NCI-H1092 (cell line): Measurements from ENCODE around the gene PPARD.
"Not testable (repeated sequence)": the region's sequence is repeated elsewhere in the genome, so short reads cannot be mapped to it uniquely, and the experiment has no call there.

Source experiments
- DNase-seq: peaks from one replicate; lab custom pipeline; 2025; lab: John Stamatoyannopoulos, UW

Gene PPARD

DNA sequence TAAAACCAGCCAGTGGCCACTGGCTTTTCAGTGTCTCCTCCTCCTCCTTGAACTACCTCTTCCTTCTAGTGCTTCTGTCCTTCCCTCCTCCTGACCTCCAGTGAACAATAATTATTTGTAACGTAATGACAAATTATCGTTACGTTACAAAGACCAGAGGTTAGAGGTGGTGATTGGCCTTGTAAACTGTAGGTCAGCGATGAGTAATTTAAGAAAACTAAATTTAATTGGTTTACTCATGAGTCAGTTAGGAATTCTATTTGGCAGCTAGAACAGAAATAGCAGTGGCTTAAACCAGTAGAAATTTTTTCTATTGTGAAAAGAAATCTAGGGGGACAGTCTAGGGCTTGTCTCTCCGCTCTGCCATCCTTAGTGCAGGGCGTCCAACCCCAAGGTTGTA, 38.8 kb downstream of the PPARD start:
- no peak for DNase-seq

DNA sequence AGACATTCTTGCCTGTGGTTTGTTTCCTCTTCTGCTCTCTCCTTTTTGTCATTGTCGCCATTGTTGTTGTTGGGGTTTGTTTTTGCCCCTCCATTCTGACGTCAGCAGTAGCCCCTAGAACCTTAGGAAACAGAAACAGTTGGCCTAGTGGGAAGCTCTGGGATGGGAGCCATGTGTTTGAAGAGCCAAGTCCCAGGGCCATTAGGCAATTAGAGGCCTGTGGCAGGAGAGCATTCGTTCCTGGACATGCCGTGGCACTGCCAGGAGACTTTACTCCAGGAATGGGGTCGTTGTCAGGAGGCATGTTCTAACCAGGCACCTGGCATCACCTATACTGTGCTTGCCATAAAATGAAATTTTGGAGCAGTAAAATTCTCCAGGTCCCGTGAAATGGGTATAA, 39.7 kb downstream of the PPARD start:
- no peak for DNase-seq

DNA sequence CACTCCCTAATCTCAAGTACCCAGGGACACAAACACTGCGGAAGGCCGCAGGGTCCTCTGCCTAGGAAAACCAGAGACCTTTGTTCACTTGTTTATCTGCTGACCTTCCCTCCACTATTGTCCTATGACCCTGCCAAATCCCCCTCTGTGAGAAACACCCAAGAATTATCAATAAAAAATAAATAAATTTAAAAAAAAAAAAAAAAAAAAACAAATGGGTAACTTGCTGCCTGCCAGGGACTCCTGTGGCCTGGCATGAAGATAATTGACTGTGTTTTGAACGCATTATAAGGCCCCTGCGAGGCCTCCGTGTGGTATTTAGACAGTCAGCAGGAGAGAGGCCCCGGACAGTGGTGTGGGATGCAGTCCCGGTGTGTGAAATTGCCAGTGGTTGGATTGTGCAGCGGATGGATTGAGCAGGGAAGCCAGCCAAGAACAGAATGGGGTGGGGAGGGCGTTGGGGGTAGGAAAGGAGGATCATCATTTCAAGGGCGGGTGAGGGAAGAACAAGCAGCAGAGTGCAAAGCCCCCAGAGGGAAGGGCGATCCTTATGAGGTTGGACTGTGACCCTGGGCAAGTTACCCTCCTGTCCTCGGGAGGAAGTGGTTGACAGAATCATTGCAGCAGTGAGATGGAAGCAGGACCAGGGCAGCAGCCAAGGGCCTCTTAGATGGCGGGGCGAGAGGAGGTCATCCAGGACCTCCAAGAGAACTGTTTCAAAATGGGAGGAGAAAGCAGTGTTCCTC, 43.3 kb downstream of the PPARD start:
- DNase-seq: no peak

DNA sequence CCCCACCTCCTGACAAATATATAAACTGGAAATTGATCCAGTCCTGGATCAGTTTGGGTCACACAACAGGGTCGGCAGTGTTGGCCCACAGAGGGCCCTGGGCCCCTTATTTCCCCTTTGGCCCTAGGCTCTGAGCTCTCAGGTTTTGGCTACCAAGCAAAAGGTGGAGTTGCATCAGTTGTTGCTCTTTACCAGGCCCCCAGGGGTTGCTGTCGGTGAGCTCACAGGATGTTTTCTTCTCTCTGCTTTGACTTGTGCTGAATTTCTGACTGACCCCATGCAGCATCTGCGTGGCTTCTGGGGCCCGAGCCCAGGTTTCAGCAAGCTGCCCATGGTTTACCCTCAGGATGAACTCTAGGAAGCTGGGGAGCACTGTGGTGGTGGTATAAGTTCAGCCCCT, 44.6 kb downstream of the PPARD start:
- DNase-seq: no peak

DNA sequence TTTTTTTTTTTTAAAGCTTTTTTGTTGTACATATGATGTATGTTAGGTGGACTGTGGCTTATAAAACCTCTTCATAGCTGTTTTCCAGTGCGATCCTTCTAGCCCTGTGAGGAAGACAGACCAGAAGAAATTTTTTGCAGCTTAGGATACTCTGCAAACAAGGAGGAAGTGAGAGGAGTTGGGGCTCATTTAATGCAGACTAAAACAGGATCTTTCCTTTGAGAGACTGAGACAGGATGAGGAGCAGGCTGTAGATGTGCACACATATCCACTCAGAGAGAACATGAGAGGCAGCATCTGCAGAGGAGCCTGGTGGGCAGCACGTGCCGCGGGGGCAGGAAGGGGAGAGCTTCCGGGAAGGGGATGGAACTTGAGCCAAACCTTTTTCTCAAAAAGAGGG, 45.7 kb downstream of the PPARD start:
- DNase-seq: no peak

DNA sequence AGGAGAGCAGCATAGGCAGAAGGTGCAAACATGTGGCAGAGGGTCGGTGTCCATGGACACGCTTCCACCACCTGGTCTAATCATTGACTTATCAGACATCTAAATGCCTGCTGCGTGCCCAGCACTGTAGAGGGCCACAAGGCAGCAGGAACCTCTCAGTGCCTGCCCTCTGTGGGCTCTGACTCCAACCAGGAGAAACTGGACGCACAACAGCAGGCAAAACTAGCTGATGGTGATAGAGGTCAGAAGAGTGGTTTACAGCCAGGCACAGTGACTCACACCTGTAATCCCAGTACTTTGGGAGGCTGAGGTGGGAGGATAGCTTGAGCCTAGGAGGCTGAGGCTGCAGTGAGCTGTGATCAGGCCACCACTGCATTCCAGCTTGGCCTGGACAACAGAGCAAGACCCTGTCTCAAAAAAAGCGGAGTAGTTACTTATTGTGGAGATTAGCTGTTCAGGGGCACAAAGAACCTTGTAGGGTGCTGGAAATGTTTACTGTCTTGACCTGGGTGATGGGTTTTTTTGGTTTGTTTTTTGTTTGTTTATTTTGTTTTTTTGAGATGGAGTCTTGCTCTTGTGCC, 46.5 kb downstream of the PPARD start:
- DNase-seq: no peak

DNA sequence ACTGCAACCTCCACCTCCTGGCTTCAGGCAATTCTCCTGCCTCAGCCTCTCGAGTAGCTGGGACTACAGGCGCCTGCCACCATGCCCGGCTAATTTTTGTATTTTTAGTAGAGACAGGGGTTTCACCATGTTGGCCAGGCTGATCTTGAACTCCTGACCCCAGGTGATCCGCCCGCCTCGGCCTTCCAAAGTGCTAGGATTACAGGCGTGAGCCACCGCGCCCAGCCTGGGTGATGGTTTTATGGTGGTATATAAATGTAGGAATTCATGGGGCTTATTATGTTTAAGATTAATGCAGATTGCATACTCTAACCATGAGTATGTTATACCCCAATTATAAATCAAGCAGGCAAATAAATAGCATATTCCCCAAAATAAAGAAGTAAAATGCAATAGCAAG, 47.0 kb downstream of the PPARD start:
- not testable (repeated sequence) for DNase-seq

DNA sequence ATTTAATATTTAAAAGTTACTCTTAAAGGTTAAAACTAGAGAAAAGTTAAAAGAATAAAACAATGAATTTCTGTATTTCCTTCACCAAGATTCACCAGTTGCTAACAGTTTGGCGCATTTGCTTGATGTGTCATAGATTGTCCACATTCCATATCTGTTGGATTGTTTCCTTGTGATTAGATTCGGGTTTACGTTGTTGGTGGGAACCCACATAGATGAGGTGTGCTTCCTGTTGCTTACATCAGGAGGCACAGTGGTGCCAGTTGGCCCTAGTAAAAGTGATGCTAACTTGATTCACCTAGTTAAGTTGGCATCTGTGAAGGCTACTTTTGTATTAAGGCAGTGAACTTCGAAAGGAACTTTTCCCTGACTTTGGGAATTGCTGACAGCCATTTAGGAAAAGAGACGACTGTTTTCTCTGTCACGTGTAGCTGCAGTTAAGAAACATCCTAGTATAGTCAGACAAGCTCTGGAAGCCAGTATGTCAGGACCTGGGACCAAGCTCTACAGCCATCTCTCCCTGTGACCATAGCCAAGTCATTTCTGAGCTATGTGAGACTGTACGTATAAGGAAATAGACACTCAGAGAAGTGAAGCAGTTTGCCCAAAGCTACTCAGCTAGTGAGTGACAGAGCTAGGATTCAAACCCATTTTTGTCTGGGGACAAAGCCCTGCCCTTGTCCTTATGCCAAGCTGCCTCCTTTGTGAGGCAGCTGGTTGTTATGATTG, 49.0 kb downstream of the PPARD start:
- DNase-seq: no peak

DNA sequence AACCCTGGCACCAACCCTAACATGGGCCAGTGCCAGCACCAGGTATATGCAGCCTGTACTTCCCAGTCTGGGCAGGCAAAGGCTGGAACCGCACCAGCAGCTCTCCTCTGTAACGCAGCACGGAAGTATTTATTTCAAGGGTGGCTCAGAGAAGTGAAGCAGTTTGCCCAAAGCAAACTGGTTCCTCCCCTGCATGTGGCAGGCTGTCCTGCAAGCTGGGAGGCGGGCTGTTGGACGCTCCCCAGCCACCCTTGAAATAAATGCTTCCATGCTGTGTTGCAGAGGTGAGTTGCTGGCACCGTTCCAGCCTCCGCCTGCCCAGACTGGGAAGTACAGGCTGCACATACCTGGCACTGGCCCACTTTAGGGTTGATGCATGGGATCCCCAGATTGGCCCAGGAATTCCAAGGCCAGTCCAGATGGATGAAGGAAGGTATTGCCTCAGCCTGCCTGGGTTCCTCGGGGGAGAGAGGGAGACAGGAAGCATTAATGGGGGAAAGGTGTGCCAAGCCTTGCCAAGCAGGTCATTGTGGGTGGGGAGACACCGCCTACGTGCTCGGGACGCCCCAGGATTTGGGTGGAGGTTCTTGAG, 49.8 kb downstream of the PPARD start:
- no peak for DNase-seq

DNA sequence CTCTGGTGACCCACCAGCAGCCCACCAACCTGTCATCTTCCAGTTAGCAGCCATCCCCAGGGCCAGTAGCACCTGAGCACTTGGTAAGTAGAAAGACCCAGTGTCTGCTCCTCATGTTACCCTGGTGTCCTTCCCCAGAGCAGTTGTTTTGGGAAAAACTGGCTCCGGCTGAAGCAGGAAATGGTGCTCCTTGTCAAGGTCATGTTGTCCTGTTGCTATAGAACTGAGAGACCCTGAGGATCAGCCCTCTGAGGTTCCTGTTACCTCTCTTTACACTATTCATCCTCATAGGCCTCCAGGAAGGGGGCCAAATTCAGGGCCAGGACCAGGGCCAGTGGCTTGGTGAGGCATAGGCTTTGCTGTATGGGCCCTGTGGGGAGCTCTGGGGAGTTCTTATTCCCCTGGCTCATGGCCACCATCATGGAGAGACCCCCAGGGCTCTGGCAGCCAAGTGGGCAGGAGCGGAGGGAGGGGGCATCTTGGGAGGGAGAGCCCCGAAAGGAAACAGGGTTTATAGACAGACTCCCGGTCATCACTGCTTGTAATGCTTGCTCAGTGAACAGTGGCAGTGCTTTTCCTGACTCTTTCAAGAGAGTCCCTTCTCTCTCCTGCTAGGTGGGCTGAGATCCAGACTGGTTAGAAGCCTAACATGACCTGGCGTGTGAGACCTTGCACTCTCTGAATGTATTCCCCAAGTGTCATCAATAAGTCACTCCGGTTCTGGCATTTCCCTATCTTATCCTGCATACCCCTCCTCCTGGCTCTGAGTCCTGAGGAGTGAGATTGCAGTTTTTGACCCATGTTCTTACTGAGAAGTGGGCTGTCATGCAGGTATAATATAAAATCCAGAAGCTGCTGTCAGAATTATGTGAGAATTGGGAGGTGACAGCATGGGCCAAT, 50.7 kb downstream of the PPARD start:
- DNase-seq: no peak

DNA sequence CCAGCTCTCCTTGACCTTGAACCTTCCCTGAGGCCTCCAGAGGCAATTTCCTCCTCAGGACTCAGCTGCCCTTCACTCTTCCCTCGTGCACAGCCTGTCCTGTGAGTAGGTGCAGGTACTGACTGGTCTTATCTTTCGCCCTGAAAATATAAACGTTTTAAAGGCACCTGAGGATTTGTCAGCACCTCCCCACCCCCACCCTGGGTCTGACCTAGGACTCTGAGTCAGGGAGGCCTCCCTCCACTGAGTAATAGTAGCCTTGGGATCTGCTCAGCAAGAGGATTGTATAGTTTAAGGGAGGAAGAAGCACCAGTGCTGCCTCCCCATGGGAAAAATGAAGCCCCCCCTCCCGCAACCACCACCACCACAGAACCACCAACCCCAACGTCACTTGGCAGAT, 54.6 kb downstream of the PPARD start:
- no peak for DNase-seq

DNA sequence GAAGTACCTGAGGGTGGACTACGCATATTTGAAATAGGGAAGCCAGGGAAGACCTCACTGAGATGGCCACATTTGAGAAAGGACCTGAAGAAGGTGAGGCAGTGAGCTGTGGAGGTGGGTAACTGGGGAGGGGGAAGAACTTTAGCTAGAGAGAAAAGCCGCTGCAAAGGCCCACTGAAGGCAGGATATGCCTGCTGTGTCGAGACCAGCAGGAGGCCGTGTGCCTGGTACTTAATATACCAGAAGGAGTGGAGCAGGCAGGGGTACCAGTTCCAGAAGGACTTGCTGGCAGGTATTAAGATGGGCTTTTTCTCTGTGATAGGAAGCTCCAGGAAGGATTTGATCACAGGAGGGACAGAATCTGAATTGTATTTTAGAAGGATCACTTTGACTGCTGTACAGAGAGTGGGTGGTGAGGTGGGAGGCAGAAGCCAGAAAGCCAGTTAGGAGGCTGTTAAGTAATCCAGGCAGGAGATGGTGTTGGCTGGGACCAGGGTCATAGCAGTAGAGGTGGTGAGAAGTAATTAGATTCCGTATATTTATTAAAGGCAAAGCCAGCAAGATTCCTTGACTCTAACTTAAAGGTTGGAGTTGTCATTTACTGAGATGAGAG, 55.6 kb downstream of the PPARD start:
- DNase-seq: no peak

DNA sequence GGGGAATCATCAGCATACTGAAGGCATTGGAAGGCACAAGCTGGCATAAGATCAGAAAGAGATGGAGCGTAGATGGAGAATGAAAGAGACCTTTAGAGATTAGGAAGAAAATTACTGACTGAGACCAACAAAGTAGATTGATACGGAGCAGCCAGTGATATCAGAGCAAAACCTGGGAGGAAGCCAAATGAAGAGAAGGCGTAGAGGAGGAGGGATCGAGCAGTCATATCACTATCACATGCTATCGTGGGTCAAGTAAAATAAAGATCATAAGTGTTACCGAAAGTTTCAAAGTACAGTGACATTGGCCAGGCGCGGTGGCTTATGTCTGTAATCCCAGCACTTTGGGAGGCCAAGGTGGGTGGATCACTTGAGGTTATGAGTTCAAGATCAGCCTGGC, 56.2 kb downstream of the PPARD start:
- DNase-seq: no peak

DNA sequence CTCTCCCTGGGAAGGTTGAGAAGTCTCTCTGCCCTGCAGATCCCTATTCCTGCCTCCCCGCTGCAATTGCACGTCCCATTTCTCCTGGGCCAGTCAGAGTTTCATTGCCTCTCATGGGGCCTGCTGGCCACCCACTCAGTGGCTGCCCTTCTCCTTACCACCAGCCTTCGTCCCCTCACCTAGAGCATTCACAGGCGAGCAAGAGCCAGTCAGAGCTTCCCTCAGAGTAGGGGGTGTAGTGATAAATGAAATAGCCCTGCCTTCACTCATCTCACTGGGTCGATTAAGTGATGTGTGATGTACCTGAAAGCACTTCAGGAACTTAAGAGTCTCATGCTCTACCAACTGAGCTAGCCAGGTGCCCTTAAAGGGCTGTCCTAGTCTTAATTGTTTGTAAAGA, 57.8 kb downstream of the PPARD start:
- DNase-seq: no peak

DNA sequence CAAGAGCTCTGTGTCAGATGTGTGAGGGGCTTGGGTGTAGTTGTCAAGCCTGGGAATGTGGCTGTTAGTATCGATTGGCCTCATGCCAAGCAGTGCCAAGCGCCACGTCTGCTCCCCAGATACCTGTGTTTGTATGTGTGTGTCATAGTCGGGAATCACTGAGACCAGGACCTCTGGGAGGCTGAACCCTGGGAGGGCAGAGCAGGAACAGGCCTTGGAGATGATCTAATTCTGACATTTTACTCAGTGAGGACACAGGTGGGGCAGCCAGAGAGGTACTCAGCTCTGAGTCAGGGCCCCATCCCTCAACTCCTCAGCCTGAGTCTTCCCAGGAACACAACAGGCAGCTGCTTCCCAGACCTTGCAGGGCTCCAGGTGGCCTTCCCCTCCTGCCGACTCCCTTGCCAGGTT, 58.5 kb downstream of the PPARD start:
- no peak for DNase-seq

DNA sequence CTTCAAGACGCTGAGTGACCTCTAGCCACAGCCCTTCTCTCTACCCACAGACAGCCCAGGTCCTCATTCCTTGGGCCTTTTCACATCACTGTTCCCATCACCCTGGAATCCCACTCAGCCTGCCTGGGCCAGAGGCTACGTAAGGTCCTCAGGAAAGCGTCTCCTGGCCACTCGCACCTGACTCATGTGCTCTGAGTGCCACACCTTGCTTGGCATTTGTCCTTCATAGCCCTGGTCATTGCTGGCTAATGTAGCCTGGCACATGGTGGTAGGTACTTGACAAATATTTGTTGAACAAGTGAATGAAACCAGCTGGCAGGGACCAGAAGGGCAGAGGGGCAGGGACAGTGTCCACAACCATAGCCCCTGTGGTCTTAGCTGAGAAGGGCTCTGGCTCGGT, 59.2 kb downstream of the PPARD start:
- no peak for DNase-seq

DNA sequence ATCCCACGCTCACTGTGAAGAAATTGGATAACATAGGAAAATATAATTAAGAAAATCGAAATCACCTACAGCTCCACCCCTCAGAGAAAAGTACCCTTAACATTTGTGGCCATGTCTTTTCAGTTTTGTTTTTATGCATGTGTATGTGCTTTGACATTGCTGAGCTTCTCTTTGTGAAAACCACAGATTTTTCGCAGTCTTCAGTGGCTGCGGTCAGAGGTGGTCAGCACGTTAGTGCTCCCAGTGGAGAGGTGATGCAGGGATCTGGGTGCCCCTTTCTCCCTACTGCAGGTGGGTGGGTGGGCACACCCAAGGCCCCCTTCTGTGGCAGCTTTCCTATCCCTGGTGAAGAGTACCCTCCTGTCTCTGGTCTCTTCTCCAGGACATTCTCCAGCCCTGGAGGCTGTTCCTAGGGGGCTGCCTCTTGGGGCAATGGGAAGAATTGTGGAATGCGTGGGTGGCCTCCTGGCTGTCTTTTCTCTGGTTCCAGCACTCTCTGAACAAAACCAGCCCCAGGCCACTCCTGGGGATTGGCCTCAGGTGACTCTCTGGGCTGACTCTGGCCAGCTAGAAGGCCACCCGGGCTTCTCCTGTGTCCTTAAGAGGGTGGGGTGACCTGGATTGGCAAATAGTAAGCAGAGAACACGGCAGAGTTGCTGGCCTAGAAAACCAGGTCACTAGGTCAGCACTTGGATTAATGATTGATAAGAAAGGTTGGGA, 59.9 kb downstream of the PPARD start:
- no peak for DNase-seq

DNA sequence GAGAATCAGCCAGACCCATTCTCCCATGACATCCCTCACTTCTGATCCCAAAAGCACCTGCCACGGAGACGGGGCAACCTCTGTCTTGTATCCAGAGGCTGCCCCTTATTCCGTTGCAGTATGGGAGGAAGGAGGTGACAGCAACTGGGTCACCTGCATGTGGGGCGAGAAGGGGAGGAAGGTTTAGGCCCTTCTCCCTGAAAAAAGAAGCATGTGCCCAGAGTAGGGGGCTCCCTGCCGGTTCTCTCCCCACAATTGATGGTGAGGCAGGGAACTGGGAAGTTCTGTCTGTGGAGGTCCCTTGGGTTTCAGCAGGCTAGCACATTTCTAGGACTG, 60.5 kb downstream of the PPARD start:
- DNase-seq: no peak

DNA sequence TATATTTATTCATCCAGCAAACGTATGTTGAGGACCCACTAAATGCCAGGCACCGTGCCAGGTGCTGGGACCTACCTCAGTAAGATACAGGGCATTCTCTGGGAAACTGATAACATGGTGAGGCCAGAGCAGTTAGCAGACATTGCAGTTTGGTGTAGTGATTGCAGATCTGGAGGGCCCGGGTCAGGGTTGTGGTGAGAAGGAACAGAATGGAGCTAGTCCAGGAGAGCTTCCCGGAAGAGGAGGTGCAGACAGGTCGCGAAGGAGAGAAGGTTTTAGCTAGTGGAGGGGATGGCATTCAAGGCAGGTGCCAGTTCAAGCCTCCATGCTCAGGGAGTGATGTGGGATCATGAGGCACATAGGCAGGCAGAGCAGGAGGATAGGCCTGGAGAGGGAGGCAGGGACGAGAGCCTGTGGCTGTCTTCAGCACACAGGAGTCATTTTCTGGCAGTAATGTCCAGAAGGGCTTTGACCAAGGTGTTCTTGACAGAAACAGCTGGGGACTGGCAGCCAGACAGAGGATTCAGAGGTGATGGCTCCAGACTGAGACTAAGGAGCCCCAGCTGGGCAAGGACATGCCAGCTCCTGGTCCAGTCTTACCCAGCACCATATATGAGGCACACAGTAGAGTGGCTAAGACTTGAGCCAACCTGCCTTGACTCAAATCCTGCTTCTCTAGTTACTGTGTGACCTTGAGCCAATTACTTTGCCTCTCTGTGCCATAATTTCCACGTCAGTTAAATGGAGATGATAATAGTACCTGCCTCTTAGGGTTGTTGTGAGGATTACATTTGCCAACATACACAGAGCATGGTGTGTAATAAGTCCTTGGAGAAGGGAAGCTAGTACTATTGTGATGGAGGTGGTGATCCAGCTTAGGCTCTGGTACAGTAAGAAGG, 61.4 kb downstream of the PPARD start:
- no peak for DNase-seq
